ENCODE results near the gene KRT24.

KRT24 gene

GRCh38 chr17:40687106-40687505 lies 16.4 kb downstream of the KRT24 start:
- TF ChIP-seq CTCF (IDR thresholded peaks at IDR 0.05; ENCODE audit: low read depth, low read length) = no peak
- Histone ChIP-seq H3K4me3 (ENCODE audit: low read depth, low read length) (no peak overlapping the region), H3K27me3 (peaks cover 82% of the 10 kb centered on the region), H3K9me3 (no peaks in the 10 kb centered on the region), H3K4me1 (no peaks in the 10 kb centered on the region), H3K36me3 (no peaks in the 10 kb centered on the region)
- DNase-seq = no peak

DNA sequence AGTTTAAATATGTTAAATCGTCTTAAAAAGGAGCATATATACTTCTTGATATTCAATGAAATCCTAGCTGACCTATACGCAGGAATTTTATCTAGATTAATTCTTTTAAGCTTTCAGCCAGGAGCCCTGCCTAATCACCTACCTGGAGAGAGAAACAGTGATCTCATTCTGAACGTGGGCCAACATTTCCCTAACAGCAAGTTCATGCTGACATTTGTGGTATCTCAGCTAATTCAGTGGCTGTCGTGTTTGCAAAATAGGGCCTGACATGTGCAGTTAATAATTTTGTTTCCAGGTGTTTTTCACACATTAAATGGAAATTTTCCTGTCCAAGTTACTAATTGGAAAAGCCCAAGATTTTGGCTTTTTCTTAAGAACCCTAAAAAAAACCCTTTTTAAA lies 17.4 kb downstream of the KRT24 start:
- TF ChIP-seq CTCF (IDR thresholded peaks at IDR 0.05; ENCODE audit: low read depth, low read length) = no peak
- Histone ChIP-seq H3K4me3 (ENCODE audit: low read depth, low read length) (no peak overlapping the region), H3K4me1 (no peaks in the 10 kb centered on the region), H3K9me3 (no peaks in the 10 kb centered on the region), H3K27me3 (peaks cover 85% of the 10 kb centered on the region), H3K36me3 (no peaks in the 10 kb centered on the region)
- no peak for DNase-seq

DNA sequence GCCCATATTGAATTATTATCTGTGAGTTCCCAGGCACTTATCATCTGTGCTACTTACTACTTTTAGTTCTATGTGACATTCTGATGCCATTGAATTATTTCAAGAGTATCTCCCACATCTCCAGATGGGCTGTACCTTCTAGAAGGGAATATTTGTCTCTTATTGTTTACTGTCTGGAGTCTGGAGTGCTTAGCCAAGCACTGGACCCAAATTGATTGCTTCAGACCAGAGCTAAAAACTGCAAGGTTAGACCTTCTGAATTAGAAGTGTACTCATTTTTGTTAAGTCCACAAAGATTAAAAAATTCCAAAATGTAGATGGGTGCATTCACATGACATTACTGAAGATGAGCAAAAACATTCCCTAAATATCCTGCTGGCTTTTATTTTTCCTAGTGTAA lies 22.6 kb downstream of the KRT24 start:
- Histone ChIP-seq H3K27me3 (peaks cover 93% of the 10 kb centered on the region), H3K9me3 (no peaks in the 10 kb centered on the region), H3K36me3 (no peaks in the 10 kb centered on the region), H3K4me1 (no peaks in the 10 kb centered on the region), H3K4me3 (ENCODE audit: low read depth, low read length) (no peak overlapping the region)
- TF ChIP-seq CTCF (IDR thresholded peaks at IDR 0.05; ENCODE audit: low read depth, low read length) = no peak
- no peak for DNase-seq

DNA sequence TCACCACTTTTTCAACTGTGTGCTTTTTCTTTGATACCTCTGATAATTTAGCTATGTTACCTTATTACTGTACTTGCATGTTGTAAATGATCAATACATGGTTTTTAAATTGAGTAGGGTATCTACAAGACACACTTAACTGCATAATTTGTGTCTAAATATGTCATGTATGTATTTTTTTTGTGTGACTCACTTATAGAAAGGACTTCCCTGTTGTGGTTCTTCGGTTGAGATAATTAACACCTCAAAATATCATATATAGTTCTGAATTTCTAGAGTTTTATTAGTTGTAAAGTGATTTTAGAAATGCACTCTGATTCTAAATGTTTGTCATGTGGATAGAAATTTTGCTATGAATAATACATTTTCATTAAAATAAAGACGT lies 24.0 kb downstream of the KRT24 start:
- DNase-seq = no peak
- no peak overlapping the region for H3K4me3 ChIP-seq (ENCODE audit: low read depth, low read length)
- no peak for TF ChIP-seq CTCF (IDR thresholded peaks at IDR 0.05; ENCODE audit: low read depth, low read length)
- no peaks in the 10 kb centered on the region for H3K4me1 ChIP-seq
- H3K9me3 ChIP-seq = no peaks in the 10 kb centered on the region
- H3K27me3 ChIP-seq = peaks cover 93% of the 10 kb centered on the region
- no peaks in the 10 kb centered on the region for H3K36me3 ChIP-seq

GRCh38 chr17:40678902-40679522 lies 24.5 kb downstream of the KRT24 start:
- H3K27me3 ChIP-seq = peaks cover 93% of the 10 kb centered on the region
- H3K4me1 ChIP-seq = no peaks in the 10 kb centered on the region
- DNase-seq = no peak
- H3K9me3 ChIP-seq = no peaks in the 10 kb centered on the region
- no peaks in the 10 kb centered on the region for H3K36me3 ChIP-seq
- H3K4me3 ChIP-seq (ENCODE audit: low read depth, low read length) = no peak overlapping the region
- no peak for TF ChIP-seq CTCF (IDR thresholded peaks at IDR 0.05; ENCODE audit: low read depth, low read length)

GRCh38 chr17:40675905-40676304 lies 27.6 kb downstream of the KRT24 start:
- Histone ChIP-seq H3K9me3 (no peaks in the 10 kb centered on the region), H3K27me3 (peaks cover 92% of the 10 kb centered on the region), H3K36me3 (no peaks in the 10 kb centered on the region), H3K4me1 (no peaks in the 10 kb centered on the region), H3K4me3 (ENCODE audit: low read depth, low read length) (no peak overlapping the region)
- DNase-seq = no peak
- no peak for TF ChIP-seq CTCF (IDR thresholded peaks at IDR 0.05; ENCODE audit: low read depth, low read length)
